HEK293 (cell line): ENCODE measurements around the gene CLIP1.

Experiments
- BCL11A ChIP-seq: fragments of 450-650 bp; formaldehyde crosslinking; IDR thresholded peaks from 2 replicates; pipeline ENCODE4 v1.5.1; 2016; ENCODE audit warnings: low read depth, missing biosample characterization, missing genetic modification characterization
- KLF10 ChIP-seq: fragments of 450-650 bp; IDR thresholded peaks from 2 replicates; pipeline ENCODE4 v1.5.1; 2018; ENCODE audit warnings: missing biosample characterization, mild to moderate bottlenecking, missing genetic modification characterization
- KLF16 ChIP-seq: fragments of 450-650 bp; formaldehyde crosslinking; IDR thresholded peaks from 2 replicates; pipeline ENCODE4 v1.5.1; 2017; ENCODE audit warnings: missing biosample characterization, missing genetic modification characterization
- OVOL3 ChIP-seq: fragments of 450-650 bp; formaldehyde crosslinking; IDR thresholded peaks from 2 replicates; pipeline ENCODE4 v1.5.1; 2016; ENCODE audit warnings: missing biosample characterization, missing genetic modification characterization
- PRDM1 ChIP-seq: fragments of 450-650 bp; formaldehyde crosslinking; IDR thresholded peaks from 2 replicates; pipeline ENCODE4; 2016; ENCODE audit warnings: missing biosample characterization, missing genetic modification characterization
- PRDM6 ChIP-seq: fragments of 450-650 bp; formaldehyde crosslinking; IDR thresholded peaks from 2 replicates; pipeline ENCODE4 v1.5.1; 2017; ENCODE audit warnings: missing biosample characterization, missing genetic modification characterization
- SP3 ChIP-seq: fragments of 450-650 bp; formaldehyde crosslinking; IDR thresholded peaks from 2 replicates; pipeline ENCODE4 v1.5.1; 2016; ENCODE audit warnings: missing biosample characterization, missing genetic modification characterization
- SP7 ChIP-seq: fragments of 450-650 bp; formaldehyde crosslinking; IDR thresholded peaks from 2 replicates; pipeline ENCODE4 v1.5.1; 2016; ENCODE audit warnings: missing biosample characterization, missing genetic modification characterization
- ZBTB20 ChIP-seq: fragments of 450-650 bp; formaldehyde crosslinking; IDR thresholded peaks from 2 replicates; pipeline ENCODE4 v1.5.1; 2016; ENCODE audit warnings: missing biosample characterization, missing genetic modification characterization
- ZBTB21 ChIP-seq: fragments of 450-650 bp; formaldehyde crosslinking; IDR thresholded peaks from 2 replicates; pipeline ENCODE4 v1.5.1; 2017; ENCODE audit warnings: missing biosample characterization, missing genetic modification characterization
- ZBTB8A ChIP-seq: fragments of 450-650 bp; formaldehyde crosslinking; IDR thresholded peaks from 2 replicates; pipeline ENCODE4 v1.5.1; 2016; ENCODE audit warnings: missing biosample characterization, missing genetic modification characterization
- ZEB2 ChIP-seq: fragments of 450-650 bp; formaldehyde crosslinking; IDR thresholded peaks from 2 replicates; pipeline ENCODE4 v1.5.1; 2016; ENCODE audit warnings: missing biosample characterization, missing genetic modification characterization
- ZNF18 ChIP-seq: fragments of 450-650 bp; formaldehyde crosslinking; IDR thresholded peaks from 2 replicates; pipeline ENCODE4 v1.5.1; 2016; ENCODE audit warnings: missing biosample characterization, missing genetic modification characterization
- ZNF184 ChIP-seq: fragments of 450-650 bp; IDR thresholded peaks from 2 replicates; pipeline ENCODE4 v1.5.1; 2018; ENCODE audit warnings: missing biosample characterization, mild to moderate bottlenecking, missing genetic modification characterization
- ZNF2 ChIP-seq: fragments of 450-650 bp; formaldehyde crosslinking; IDR thresholded peaks from 2 replicates; pipeline ENCODE4 v1.5.1; 2016; ENCODE audit warnings: missing biosample characterization, missing genetic modification characterization
- ZNF335 ChIP-seq: fragments of 450-650 bp; formaldehyde crosslinking; conservative IDR thresholded peaks from 2 replicates; pipeline ENCODE4 v1.5.1; 2016; ENCODE audit warnings: missing biosample characterization, missing genetic modification characterization
- ZNF350 ChIP-seq: fragments of 450-650 bp; formaldehyde crosslinking; IDR thresholded peaks from 2 replicates; pipeline ENCODE4 v1.5.0; 2017; ENCODE audit warnings: missing biosample characterization, mild to moderate bottlenecking, missing genetic modification characterization
- ZNF366 ChIP-seq: fragments of 450-650 bp; formaldehyde crosslinking; conservative IDR thresholded peaks from 2 replicates; pipeline ENCODE4 v1.5.1; 2016; ENCODE audit warnings: missing biosample characterization, missing genetic modification characterization
- ZNF549 ChIP-seq: fragments of 450-650 bp; IDR thresholded peaks from 2 replicates; pipeline ENCODE4 v1.5.1; 2018; ENCODE audit warnings: missing biosample characterization, missing genetic modification characterization, mild to moderate bottlenecking, inconsistent platforms, moderate library complexity
- ZNF561 ChIP-seq: fragments of 450-650 bp; IDR thresholded peaks from 2 replicates; pipeline ENCODE4 v1.5.1; 2018; ENCODE audit warnings: missing biosample characterization, missing genetic modification characterization, borderline replicate concordance
- ZNF610 ChIP-seq: fragments of 450-650 bp; formaldehyde crosslinking; IDR thresholded peaks from 2 replicates; pipeline ENCODE4 v1.5.1; 2016; ENCODE audit warnings: missing biosample characterization, missing genetic modification characterization, borderline replicate concordance
- ZNF677 ChIP-seq: fragments of 450-650 bp; IDR thresholded peaks from 2 replicates; pipeline ENCODE4 v1.5.0; 2018; ENCODE audit warnings: missing biosample characterization, mild to moderate bottlenecking, missing genetic modification characterization, moderate library complexity
- ZNF692 ChIP-seq: fragments of 450-650 bp; formaldehyde crosslinking; IDR thresholded peaks from 2 replicates; pipeline ENCODE4 v1.5.1; 2016; ENCODE audit warnings: missing biosample characterization, missing genetic modification characterization
- ZXDB ChIP-seq: fragments of 450-650 bp; formaldehyde crosslinking; IDR thresholded peaks from 2 replicates; pipeline ENCODE4 v1.5.1; 2016; ENCODE audit warnings: missing biosample characterization, missing genetic modification characterization
- TF ChIP-seq, protein P1 (sequence below): fragments of 450-650 bp; formaldehyde crosslinking; IDR thresholded peaks from 2 replicates; pipeline ENCODE4 v1.5.1; 2016; ENCODE audit warnings: missing biosample characterization, missing genetic modification characterization
- TF ChIP-seq, protein P2 (sequence below): fragments of 450-650 bp; formaldehyde crosslinking; IDR thresholded peaks from 2 replicates; pipeline ENCODE4 v1.5.1; 2016; ENCODE audit warnings: missing biosample characterization, missing genetic modification characterization, borderline replicate concordance
- TF ChIP-seq, protein P3 (sequence below): fragments of 450-650 bp; formaldehyde crosslinking; IDR thresholded peaks from 2 replicates; pipeline ENCODE4 v1.5.1; 2017; ENCODE audit warnings: missing biosample characterization, missing genetic modification characterization

CLIP1 gene

GRCh38 chr12:122399592-122400373 is 22.7 kb downstream of the CLIP1 start (continued):
- peak; percentile 19; the same call in 1 of the 2 replicates for TF ChIP-seq ZNF184 (tag by site-specific recombination)
- TF ChIP-seq ZNF677 (tag by site-specific recombination), result no peak
- TF ChIP-seq, protein P1, sequence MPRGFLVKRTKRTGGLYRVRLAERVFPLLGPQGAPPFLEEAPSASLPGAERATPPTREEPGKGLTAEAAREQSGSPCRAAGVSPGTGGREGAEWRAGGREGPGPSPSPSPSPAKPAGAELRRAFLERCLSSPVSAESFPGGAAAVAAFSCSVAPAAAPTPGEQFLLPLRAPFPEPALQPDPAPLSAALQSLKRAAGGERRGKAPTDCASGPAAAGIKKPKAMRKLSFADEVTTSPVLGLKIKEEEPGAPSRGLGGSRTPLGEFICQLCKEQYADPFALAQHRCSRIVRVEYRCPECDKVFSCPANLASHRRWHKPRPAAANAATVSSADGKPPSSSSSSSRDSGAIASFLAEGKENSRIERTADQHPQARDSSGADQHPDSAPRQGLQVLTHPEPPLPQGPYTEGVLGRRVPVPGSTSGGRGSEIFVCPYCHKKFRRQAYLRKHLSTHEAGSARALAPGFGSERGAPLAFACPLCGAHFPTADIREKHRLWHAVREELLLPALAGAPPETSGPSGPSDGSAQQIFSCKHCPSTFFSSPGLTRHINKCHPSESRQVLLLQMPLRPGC, result peak; percentile 62; the same call in 1 of the 2 replicates
- no peak for TF ChIP-seq PRDM6 (tag by site-specific recombination)
- peak; percentile 61 for TF ChIP-seq ZNF335
- peak; percentile 46; the same call in 1 of the 2 replicates for TF ChIP-seq ZNF561 (tag by site-specific recombination)
- TF ChIP-seq ZNF366 (tag by site-specific recombination), result peak; percentile 89
- TF ChIP-seq ZNF350 (tag by site-specific recombination), result no peak
- TF ChIP-seq KLF10 (tag by site-specific recombination), result peak; percentile 76; the same call in 1 of the 2 replicates
- TF ChIP-seq ZNF2 (tag by site-specific recombination), result peak; percentile 12; the same call in 1 of the 2 replicates
- no peak for TF ChIP-seq OVOL3 (tag by site-specific recombination)
- no peak for TF ChIP-seq ZNF549 (tag by site-specific recombination)
- 0 out of 2 replicates have a peak, but pooled peaks have one; percentile 42 for TF ChIP-seq ZXDB (tag by site-specific recombination)
- TF ChIP-seq ZNF692 (tag by site-specific recombination), result peak; percentile 57; the same call in 1 of the 2 replicates
- peak; percentile 29; the same call in 1 of the 2 replicates for TF ChIP-seq ZNF18 (tag by site-specific recombination)
- TF ChIP-seq SP7 (tag by site-specific recombination), result peak; percentile 32
- TF ChIP-seq, protein P2, sequence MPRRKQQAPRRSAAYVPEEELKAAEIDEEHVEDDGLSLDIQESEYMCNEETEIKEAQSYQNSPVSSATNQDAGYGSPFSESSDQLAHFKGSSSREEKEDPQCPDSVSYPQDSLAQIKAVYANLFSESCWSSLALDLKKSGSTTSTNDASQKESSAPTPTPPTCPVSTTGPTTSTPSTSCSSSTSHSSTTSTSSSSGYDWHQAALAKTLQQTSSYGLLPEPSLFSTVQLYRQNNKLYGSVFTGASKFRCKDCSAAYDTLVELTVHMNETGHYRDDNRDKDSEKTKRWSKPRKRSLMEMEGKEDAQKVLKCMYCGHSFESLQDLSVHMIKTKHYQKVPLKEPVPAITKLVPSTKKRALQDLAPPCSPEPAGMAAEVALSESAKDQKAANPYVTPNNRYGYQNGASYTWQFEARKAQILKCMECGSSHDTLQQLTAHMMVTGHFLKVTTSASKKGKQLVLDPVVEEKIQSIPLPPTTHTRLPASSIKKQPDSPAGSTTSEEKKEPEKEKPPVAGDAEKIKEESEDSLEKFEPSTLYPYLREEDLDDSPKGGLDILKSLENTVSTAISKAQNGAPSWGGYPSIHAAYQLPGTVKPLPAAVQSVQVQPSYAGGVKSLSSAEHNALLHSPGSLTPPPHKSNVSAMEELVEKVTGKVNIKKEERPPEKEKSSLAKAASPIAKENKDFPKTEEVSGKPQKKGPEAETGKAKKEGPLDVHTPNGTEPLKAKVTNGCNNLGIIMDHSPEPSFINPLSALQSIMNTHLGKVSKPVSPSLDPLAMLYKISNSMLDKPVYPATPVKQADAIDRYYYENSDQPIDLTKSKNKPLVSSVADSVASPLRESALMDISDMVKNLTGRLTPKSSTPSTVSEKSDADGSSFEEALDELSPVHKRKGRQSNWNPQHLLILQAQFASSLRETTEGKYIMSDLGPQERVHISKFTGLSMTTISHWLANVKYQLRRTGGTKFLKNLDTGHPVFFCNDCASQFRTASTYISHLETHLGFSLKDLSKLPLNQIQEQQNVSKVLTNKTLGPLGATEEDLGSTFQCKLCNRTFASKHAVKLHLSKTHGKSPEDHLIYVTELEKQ (tag by site-specific recombination), result peak; percentile 71
- TF ChIP-seq BCL11A (tag by site-specific recombination), result peak; percentile 92; the same call in 1 of the 2 replicates
- TF ChIP-seq ZBTB8A (tag by site-specific recombination), result peak; percentile 18; the same call in 1 of the 2 replicates
- TF ChIP-seq KLF16, result 0 out of 2 replicates have a peak, but pooled peaks have one; percentile 55
- peak; percentile 88 for TF ChIP-seq ZBTB21
- peak; percentile 50 for TF ChIP-seq ZEB2 (tag by site-specific recombination)
- TF ChIP-seq, protein P3, sequence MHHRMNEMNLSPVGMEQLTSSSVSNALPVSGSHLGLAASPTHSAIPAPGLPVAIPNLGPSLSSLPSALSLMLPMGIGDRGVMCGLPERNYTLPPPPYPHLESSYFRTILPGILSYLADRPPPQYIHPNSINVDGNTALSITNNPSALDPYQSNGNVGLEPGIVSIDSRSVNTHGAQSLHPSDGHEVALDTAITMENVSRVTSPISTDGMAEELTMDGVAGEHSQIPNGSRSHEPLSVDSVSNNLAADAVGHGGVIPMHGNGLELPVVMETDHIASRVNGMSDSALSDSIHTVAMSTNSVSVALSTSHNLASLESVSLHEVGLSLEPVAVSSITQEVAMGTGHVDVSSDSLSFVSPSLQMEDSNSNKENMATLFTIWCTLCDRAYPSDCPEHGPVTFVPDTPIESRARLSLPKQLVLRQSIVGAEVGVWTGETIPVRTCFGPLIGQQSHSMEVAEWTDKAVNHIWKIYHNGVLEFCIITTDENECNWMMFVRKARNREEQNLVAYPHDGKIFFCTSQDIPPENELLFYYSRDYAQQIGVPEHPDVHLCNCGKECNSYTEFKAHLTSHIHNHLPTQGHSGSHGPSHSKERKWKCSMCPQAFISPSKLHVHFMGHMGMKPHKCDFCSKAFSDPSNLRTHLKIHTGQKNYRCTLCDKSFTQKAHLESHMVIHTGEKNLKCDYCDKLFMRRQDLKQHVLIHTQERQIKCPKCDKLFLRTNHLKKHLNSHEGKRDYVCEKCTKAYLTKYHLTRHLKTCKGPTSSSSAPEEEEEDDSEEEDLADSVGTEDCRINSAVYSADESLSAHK (tag by site-specific recombination), result peak; percentile 40; the same call in 1 of the 2 replicates
- TF ChIP-seq SP3, result 0 out of 2 replicates have a peak, but pooled peaks have one; percentile 7
- TF ChIP-seq ZNF610, result peak; percentile 48; the same call in 1 of the 2 replicates
- TF ChIP-seq ZBTB20 (tag by site-specific recombination), result peak; percentile 73
- peak; percentile 88 for TF ChIP-seq PRDM1 (tag by site-specific recombination)
